ENCODE measurements around the gene NFYC.

- no peak for TF ChIP-seq CTCF (IDR thresholded peaks at IDR 0.05; ENCODE audit: insufficient read depth, low read depth, low read length)
- TF ChIP-seq EZH2 (IDR thresholded peaks at IDR 0.05; ENCODE audit: insufficient read depth, low read length), result no peak
Measured at GRCh38 chr1:40740997-40741736, 49.7 kb downstream of the NFYC start.

Data from astrocyte (in vitro differentiated cells and primary cell).